NCI-H1417 (cell line): ENCODE results near the gene DHDH.
A peak's percentile ranks its signal among the peaks of the same experiment; 100 is the strongest.

ENCODE experiments used
- DNase-seq, 3 experiments: peaks; one replicate each; lab custom pipeline; 2025; lab: John Stamatoyannopoulos, UW

Gene DHDH

GRCh38 chr19:48950159-48950558 lies 16.7 kb downstream of the DHDH start:
- DNase-seq, result no peak

GRCh38 chr19:48950830-48951519 lies 17.5 kb downstream of the DHDH start:
- DNase-seq, result no peak

GRCh38 chr19:48953141-48953540 lies 19.6 kb downstream of the DHDH start:
- DNase-seq, result no peak

GRCh38 chr19:48953990-48954594 lies 20.6 kb downstream of the DHDH start:
- DNase-seq, result no peak

- DNase-seq, result peak; percentile 97 to 100 (median 98)
These were observed 21.3 kb downstream of the DHDH start, which contains the start of gene BAX for GRCh38 chr19:48954595-48955307. TSS of gene BAX (plus strand) at chr19:48954875. CDS start at chr19:48954929, 54 bp downstream.

GRCh38 chr19:48955308-48955958 lies 21.9 kb downstream of the DHDH start:
- DNase-seq, result no peak

GRCh38 chr19:48958006-48958405 lies 24.5 kb downstream of the DHDH start:
- DNase-seq, result no peak

GRCh38 chr19:48959341-48960239 lies 26.1 kb downstream of the DHDH start:
- DNase-seq, result no peak

- no peak for DNase-seq
These were observed 27.7 kb downstream of the DHDH start for GRCh38 chr19:48961051-48961649.

GRCh38 chr19:48961673-48962028 lies 28.2 kb downstream of the DHDH start:
- no peak for DNase-seq

GRCh38 chr19:48962029-48962848 lies 28.7 kb downstream of the DHDH start:
- no peak for DNase-seq

GRCh38 chr19:48962849-48963165 lies 29.3 kb downstream of the DHDH start:
- no peak for DNase-seq

GRCh38 chr19:48963371-48964204 lies 30.1 kb downstream of the DHDH start:
- no peak for DNase-seq

- DNase-seq, result peak in 2 of 3 experiments; percentile 43 to 52
These were observed 30.9 kb downstream of the DHDH start for GRCh38 chr19:48964205-48965039.

- peak; percentile 94 to 97 (median 94) for DNase-seq
These were observed 31.7 kb downstream of the DHDH start, which contains the start of gene FTL for GRCh38 chr19:48965040-48965805. TSS of gene FTL (plus strand) at chr19:48965309. CDS start at chr19:48965508, 199 bp downstream.

GRCh38 chr19:48965806-48966540 lies 32.5 kb downstream of the DHDH start:
- DNase-seq, result peak; percentile 91 to 94 (median 93)
